ENCODE measurements around the gene PRDM16. TPM values are rescaled to one million over a fixed set of nuclear protein-coding genes. Genes with fewer than 3 reads are reported as not detected.

Gene PRDM16
- total and polyA plus RNA-seq, 2 experiments from 2014 or later: 41.8 to 55.8 TPM

DNA sequence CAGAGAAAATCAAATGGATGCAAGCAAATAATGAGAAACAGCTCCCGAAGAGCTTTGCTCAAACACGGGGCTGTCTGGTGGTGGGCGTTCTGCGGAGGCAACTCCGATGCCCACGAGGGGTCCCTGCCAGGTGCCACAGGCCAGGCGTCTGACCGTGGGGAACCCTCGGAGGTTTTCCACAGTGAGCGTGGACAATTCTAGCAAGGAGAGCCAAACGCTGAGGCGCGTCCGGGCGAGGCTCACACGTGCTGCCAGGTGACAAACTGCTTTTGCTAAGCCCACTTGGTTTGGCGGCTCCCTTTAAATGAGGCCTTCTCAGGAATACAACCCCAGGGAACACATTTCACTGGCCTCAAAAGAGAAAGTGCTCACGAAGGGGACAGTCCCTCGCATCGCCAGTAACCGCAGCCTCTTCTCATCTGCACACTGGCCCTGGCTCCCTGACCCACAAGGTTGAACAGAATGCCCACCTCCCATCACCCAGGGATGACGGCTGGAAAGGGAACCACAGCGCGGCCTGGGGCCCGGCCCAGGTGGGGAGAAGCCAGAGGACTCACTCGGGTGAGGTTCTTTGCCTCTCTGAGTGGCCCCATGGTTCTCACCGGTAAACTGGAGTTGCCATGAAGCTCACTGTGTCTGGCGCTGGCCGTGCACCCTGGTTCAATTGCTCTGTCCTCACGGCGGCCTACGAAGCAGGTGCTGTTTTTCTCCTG, 97.4 kb downstream of the PRDM16 start:
- no peaks in the 10 kb centered on the region for H3K27me3 ChIP-seq
- no peak for TF ChIP-seq CTCF (IDR thresholded peaks at IDR 0.05; ENCODE audit: low read depth, low read length)
- DNase-seq (ENCODE audit: low read depth in 1 of 2, low spot score in 1 of 2): no peak
- H3K4me1 ChIP-seq (ENCODE audit: low read depth): peaks cover 30% of the 10 kb centered on the region
- H3K9me3 ChIP-seq (ENCODE audit: low read depth): no peaks in the 10 kb centered on the region
- no peak overlapping the region for H3K4me3 ChIP-seq
- H3K36me3 ChIP-seq: no peaks in the 10 kb centered on the region
- H3K27ac ChIP-seq: peak overlapping the region; percentile 64

GRCh38 chr1:3167255-3167654, 98.3 kb downstream of the PRDM16 start:
- Histone ChIP-seq H3K27ac (peak overlapping the region; percentile 64), H3K9me3 (ENCODE audit: low read depth) (no peaks in the 10 kb centered on the region), H3K36me3 (no peaks in the 10 kb centered on the region), H3K27me3 (no peaks in the 10 kb centered on the region), H3K4me1 (ENCODE audit: low read depth) (peaks cover 39% of the 10 kb centered on the region), H3K4me3 (no peak overlapping the region)
- TF ChIP-seq CTCF (IDR thresholded peaks at IDR 0.05; ENCODE audit: low read depth, low read length): no peak
- no peak for DNase-seq (ENCODE audit: low read depth in 1 of 2, low spot score in 1 of 2)

- Histone ChIP-seq H3K27me3 (no peaks in the 10 kb centered on the region), H3K4me3 (no peak overlapping the region), H3K4me1 (ENCODE audit: low read depth) (peaks cover 53% of the 10 kb centered on the region)
Measured at GRCh38 chr1:3168678-3169077, 99.7 kb downstream of the PRDM16 start.

DNA sequence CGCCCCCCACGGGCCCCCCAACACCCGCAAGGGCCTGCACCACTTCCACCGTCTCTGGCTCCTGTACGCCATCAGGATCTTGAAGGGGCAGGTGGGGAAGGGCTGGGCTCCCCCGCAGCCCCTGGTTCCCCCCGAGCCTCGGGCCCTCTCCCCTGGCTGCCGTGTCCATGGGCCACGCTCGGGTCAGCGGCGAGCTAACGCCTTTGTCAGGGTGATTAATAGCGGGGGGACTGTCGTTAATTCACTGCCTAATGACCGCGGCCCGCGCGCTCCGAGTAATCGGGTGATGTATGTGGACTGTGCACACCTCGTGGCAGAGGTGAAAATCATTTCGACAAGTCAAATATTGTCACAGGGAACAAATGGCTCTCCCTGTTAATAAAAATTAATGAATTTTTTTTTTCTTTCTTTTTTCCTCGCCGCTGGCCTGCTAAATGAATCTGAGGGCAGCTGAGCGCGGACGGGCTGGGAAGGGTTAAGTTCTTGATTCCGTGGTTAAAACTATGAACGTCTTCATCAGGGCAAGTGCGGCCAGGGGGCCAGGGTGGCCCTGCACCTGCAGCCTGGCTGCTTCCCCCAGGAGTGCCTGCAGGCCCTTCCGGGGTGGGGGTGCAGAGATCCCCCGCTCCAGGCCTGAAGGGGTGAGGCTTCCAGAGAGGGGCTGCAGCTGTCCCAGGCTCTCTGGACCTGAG, 100.8 kb downstream of the PRDM16 start:
- H3K36me3 ChIP-seq: no peaks in the 10 kb centered on the region
- no peaks in the 10 kb centered on the region for H3K9me3 ChIP-seq (ENCODE audit: low read depth)
- no peak overlapping the region for H3K4me3 ChIP-seq
- H3K27ac ChIP-seq: peak overlapping the region; percentile 95
- no peak for TF ChIP-seq CTCF (IDR thresholded peaks at IDR 0.05; ENCODE audit: low read depth, low read length)
- H3K27me3 ChIP-seq: no peaks in the 10 kb centered on the region
- no peak for DNase-seq (ENCODE audit: low read depth in 1 of 2, low spot score in 1 of 2)
- peaks cover 63% of the 10 kb centered on the region for H3K4me1 ChIP-seq (ENCODE audit: low read depth)

More at GRCh38 chr1:3168678-3169077, 99.7 kb downstream of the PRDM16 start:
- Histone ChIP-seq H3K27ac (peak overlapping the region; percentile 95), H3K36me3 (no peaks in the 10 kb centered on the region), H3K9me3 (ENCODE audit: low read depth) (no peaks in the 10 kb centered on the region)
- TF ChIP-seq CTCF (IDR thresholded peaks at IDR 0.05; ENCODE audit: low read depth, low read length): no peak
- no peak for DNase-seq (ENCODE audit: low read depth in 1 of 2, low spot score in 1 of 2)

DNA sequence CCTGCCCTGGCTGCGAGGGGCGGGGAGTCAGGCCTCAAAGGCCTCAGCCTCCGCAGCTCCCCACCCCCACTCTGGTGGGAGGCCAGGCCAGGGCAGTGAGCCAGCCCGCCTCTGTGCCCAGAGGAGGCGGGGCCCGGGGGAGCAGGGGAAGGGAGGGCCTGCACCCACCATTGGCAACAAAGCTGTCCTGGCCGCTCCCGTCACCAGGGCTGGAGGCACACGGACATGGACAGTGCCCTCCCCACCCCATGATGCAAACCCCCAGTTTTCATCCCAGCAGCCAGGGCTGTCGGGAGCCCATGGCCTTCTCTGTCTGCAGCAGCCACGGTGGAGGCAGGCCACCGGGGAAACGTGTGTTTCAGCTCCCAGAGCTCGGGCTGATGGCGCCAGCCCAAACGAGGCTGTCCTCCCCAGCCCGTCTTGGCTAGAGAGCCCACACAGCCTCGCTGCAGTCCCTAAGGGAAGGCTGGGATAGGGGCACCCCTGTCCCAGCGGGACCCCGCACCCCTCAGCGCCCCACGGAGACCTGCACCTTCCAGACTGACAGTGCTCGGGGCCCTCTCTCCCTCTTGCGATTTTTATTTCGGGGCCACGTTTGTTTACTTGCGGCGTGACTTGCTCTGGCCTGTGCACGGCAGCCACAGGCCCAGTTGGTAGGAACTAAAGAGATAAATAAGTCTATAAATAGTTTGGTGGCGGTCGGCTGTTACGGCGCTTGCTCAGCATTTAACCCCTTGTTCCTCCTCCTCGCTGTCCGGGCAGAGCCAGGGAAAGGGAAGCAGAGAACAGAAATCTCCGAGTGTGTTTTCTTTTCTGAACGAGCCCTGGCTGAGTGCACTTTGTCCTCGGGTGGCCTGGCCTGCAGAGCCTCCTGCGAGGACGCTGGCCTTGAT, 101.8 kb downstream of the PRDM16 start:
- H3K4me3 ChIP-seq: no peak overlapping the region
- H3K4me1 ChIP-seq (ENCODE audit: low read depth): peaks cover 72% of the 10 kb centered on the region
- peak overlapping the region; percentile 95 for H3K27ac ChIP-seq
- H3K9me3 ChIP-seq (ENCODE audit: low read depth): no peaks in the 10 kb centered on the region
- no peak for TF ChIP-seq CTCF (IDR thresholded peaks at IDR 0.05; ENCODE audit: low read depth, low read length)
- DNase-seq (ENCODE audit: low read depth in 1 of 2, low spot score in 1 of 2): peak; percentile 62 to 88
- H3K27me3 ChIP-seq: no peaks in the 10 kb centered on the region
- H3K36me3 ChIP-seq: no peaks in the 10 kb centered on the region

Data from cardiac muscle cell (in vitro differentiated cells and primary cell).